ENCODE measurements around the gene CENPX. TPM values are rescaled to one million over a fixed set of nuclear protein-coding genes. Genes with fewer than 3 reads are reported as not detected.

Gene CENPX
- total RNA-seq, 1 donor from 2014 or later: 87.9 TPM

- intact Hi-C loops (cut with micrococcal nuclease): no loop called here
Observed at GRCh38 chr17:82013772-82014321, 8.8 kb downstream of the CENPX start.

DNA sequence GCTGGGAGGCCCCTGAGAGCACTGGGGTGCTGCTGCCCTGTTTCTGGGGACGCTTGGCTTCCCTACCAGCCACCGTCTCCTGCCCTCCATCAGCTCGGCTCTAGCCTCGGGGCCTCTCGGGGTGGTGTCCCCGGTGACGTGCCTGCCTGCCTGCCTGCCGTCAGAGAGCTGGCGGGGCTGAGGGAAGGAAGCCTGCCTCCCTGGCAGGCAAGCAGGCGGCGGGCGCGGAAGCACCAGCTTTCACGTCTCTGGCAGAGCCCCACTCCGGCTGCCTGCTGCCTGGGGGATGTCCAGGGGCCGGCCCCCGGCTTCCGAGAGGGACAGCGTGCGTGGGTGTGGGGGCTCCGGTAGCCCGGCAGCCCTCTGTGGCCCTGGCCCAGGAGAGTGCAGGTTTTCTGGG lies 9.3 kb downstream of the CENPX start:
- intact Hi-C loops (cut with micrococcal nuclease): no loop called here

DNA sequence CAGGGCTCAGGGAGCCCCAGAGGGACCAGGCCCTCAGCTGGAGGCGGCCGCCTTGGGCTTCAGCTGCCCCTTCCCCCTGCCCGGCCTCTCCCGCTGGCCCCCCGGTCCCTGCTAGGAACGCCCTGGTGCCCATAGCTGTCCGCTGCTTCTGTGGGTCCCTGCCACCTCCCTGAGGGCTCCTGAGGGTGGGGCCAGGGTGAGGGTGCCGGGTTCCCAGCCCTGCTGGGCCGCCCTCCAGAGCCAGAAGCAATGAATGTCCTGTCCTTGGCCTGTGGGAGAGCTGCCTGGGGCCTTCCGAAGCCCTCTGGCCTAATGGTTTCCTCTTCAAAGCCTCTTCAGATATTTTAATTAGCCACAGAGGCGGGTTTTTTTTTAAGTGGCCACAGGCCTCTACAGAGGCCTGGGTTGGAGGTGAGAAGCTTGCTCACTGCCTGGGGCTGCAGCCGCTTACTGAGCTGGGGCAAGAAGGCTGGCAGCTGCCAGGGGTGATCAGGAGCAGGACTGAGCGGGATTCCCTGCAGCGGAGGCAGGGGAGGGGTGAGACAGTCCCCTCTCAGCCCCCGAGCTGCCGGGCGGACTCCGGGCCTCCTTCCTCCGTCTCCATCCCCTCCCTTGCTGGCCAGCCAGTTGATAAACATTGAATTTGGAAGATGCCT lies 9.9 kb downstream of the CENPX start:
- intact Hi-C loops (cut with micrococcal nuclease): no loop called here

GRCh38 chr17:82012261-82012639 lies 10.4 kb downstream of the CENPX start:
- intact Hi-C loops (cut with micrococcal nuclease): no loop called here

- intact Hi-C loops (cut with micrococcal nuclease): no loop called here
Observed at GRCh38 chr17:82011617-82012187, 11.0 kb downstream of the CENPX start.

- intact Hi-C loops (cut with micrococcal nuclease): no loop called here
Observed at GRCh38 chr17:82010575-82011525, 11.8 kb downstream of the CENPX start.

GRCh38 chr17:82009413-82009812 lies 13.3 kb downstream of the CENPX start:
- intact Hi-C loops (cut with micrococcal nuclease): no loop called here

GRCh38 chr17:82008941-82009405 lies 13.7 kb downstream of the CENPX start:
- intact Hi-C loops (cut with micrococcal nuclease): no loop called here

- intact Hi-C loops (cut with micrococcal nuclease): no loop called here
Observed at GRCh38 chr17:82008258-82008940, 14.3 kb downstream of the CENPX start.

GRCh38 chr17:82007495-82008257 lies 15.0 kb downstream of the CENPX start:
- intact Hi-C loops (cut with micrococcal nuclease): no loop called here

GRCh38 chr17:82007228-82007494 lies 15.5 kb downstream of the CENPX start:
- intact Hi-C loops (cut with micrococcal nuclease): no loop called here

- intact Hi-C loops (cut with micrococcal nuclease): no loop called here
Observed at GRCh38 chr17:82006468-82007227, 16.0 kb downstream of the CENPX start.

DNA sequence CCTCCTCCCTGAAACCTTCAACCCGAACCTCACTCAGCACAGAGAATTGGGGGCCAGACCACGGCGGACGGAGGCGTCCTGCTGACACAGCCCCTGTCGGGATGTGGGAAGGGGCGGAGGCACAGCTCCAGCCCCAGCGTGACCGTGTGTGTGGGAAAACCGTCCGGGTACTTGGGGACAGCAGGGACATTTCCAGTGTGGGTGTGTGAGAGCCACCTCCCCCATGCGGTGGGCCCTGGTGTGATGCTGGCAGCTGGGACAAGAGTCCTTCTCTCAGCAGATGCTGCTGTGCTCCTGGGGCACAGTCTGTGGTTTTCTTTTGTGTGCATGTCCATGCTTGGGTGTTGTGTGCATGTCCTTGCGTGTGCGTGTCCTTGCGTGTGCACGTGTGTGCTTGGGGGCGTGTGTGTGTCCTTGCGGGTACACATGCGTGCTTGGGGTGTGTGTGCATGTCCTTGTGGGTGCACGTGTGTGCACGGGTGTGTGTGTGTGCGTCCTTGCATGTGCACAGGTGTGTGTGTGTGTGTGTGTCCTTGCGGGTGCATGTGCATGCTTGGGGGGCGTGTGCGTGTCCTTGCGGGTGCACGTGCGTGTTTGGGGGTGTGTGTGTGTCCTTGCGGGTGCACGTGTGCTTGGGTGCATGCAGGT lies 16.9 kb downstream of the CENPX start:
- intact Hi-C loops (cut with micrococcal nuclease): no loop called here

DNA sequence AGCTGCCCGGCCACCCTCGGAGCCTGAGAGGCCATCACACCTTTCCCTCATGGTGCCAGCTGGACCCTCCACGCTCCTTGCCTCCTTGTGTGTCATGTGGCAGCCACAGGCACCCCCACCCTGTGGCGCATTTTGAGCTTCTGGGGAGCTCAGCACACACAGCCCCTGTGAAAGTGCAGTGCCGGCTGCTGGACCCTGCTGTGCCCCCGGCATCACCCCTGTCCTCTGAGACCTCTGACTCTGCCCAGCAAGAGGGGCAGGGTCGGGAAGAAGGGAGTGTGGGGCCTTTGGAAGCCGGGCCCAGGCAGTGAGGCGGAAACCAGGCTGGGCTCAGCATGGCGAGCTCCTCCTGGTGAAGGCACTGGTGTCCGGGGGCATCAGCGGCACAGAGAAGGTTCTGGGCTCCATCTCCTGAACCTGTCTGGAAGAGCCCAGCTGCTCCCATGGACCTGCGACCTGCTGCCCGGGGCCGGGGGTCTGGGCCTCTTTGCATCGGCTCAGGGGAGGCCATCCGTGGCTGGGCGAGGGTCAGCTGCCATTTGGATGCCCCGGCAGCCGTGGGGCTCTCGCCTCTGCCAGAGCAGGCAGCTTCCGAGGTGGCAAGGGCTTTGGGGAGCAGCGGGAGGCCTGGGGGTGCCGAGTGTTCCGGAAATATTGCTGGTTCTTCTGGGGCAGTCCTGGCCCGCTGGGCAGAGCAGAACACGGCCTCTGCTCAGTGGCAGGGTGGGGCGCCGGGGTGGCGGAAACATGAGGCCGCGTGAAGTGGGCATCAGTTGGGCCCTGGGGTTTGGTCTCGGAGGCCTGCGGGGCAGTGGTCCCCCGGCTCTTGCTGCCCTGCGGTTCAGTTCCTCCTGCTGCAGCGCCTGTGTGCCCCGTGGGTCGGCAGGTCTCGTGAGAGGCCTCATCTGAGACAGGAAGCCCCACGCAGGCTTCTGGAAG lies 17.9 kb downstream of the CENPX start:
- intact Hi-C loops (cut with micrococcal nuclease): no loop called here

- intact Hi-C loops (cut with micrococcal nuclease): no loop called here
Observed at GRCh38 chr17:82003411-82004381, 19.0 kb downstream of the CENPX start.

- intact Hi-C loops (cut with micrococcal nuclease): no loop called here
Observed at GRCh38 chr17:82001571-82002056, 21.1 kb downstream of the CENPX start.

Measured in T-helper 2 cell treated with Interferon-gamma antibody and Interleukin-4, amounts not matched to agents 100 ng/mL and 5 ng/mL, for 36 hours (primary cell).